ENCODE data around the gene MGMT. TPM values are rescaled to one million over a fixed set of nuclear protein-coding genes. Genes with fewer than 3 reads are reported as not detected.

The MGMT gene
- total RNA-seq, 5 donors from 2014 or later (not counting 1 experiment from before 2014, with no cell fraction given): 16.6 to 24.6 (median 21.1) TPM

- Mint-ChIP-seq H3K36me3 (peaks cover 67% of the 10 kb centered on the region), H3K27me3 (no peaks in the 10 kb centered on the region), H3K4me3 (no peak overlapping the region), H3K9me3 (peaks cover 8 to 20% (median 20%) of the 10 kb centered on the region in 3 donors), H3K4me1 (no peaks in the 10 kb centered on the region), H3K27ac (no peak overlapping the region)
- Histone ChIP-seq H3K4me3 (ENCODE audit: control insufficient read depth in 1 of 2, extremely low read depth in 1 of 2, low read length in 1 of 2) (no peak overlapping the region), H3K27me3 (replicated peaks in 1 of 2; ENCODE audit: control insufficient read depth in 2 of 2, extremely low read depth in 1 of 2, insufficient read depth in 2 of 2, low read length in 1 of 2) (no peaks in the 10 kb centered on the region), H3K36me3 (ENCODE audit: control insufficient read depth in 2 of 2, extremely low read depth in 1 of 2, insufficient read depth in 1 of 2, low read length in 1 of 2) (no peaks in the 10 kb centered on the region), H3K4me1 (ENCODE audit: control insufficient read depth in 1 of 2, extremely low read depth in 1 of 2, insufficient read depth in 2 of 2, low read length in 2 of 2) (no peaks in the 10 kb centered on the region), H3K9me3 (no peaks in the 10 kb centered on the region), H3K27ac (ENCODE audit: low read length) (no peak overlapping the region)
- WGBS (ENCODE audit: insufficient coverage): 100% methylated on average over 1 of the region's 3 CpGs
- DNase-seq (no peak), ATAC-seq (replicated peaks in 1 of 4) (no peak)
- CTCF ChIA-PET: no interaction called here
- POLR2A ChIA-PET: no interaction called here
Measured at GRCh38 chr10:129637010-129637409, 170.0 kb downstream of the MGMT start.

DNA sequence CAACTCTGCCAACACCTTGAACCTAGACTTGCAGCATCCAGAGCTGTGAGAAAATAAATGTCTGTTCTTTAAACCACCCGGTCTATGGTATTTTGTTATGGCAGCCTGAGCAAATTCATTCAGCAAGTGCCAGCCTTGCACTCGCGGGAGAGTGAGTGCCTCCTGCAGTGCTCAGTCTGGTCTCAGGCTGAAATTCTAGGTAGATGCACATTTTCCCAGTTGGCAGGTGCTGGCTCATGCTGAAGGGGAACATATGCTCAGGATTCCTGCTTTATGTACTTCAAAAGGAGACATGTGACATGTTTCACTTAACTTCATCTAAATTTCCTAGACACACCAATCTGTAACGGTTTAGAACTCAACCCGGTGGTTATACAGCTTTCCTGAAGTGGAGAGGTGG lies 170.8 kb downstream of the MGMT start:
- no peak for DNase-seq
- Histone ChIP-seq H3K36me3 (ENCODE audit: control insufficient read depth in 2 of 2, extremely low read depth in 1 of 2, insufficient read depth in 1 of 2, low read length in 1 of 2) (no peaks in the 10 kb centered on the region), H3K27ac (ENCODE audit: low read length) (no peak overlapping the region), H3K27me3 (replicated peaks in 1 of 2; ENCODE audit: control insufficient read depth in 2 of 2, extremely low read depth in 1 of 2, insufficient read depth in 2 of 2, low read length in 1 of 2) (no peaks in the 10 kb centered on the region), H3K4me3 (ENCODE audit: control insufficient read depth in 1 of 2, extremely low read depth in 1 of 2, low read length in 1 of 2) (no peak overlapping the region), H3K4me1 (ENCODE audit: control insufficient read depth in 1 of 2, extremely low read depth in 1 of 2, insufficient read depth in 2 of 2, low read length in 2 of 2) (no peaks in the 10 kb centered on the region), H3K9me3 (no peaks in the 10 kb centered on the region)
- Mint-ChIP-seq H3K9me3 (peaks cover 8 to 14% (median 13%) of the 10 kb centered on the region in 3 donors), H3K4me3 (no peak overlapping the region), H3K4me1 (no peaks in the 10 kb centered on the region), H3K36me3 (peaks cover 62% of the 10 kb centered on the region), H3K27me3 (no peaks in the 10 kb centered on the region), H3K27ac (no peak overlapping the region)
- ChIA-PET CTCF (no interaction called here), POLR2A (no interaction called here)
- ATAC-seq (replicated peaks in 1 of 4): no peak
- 100% methylated on average over 3 of the region's 5 CpGs for WGBS (ENCODE audit: insufficient coverage)

DNA sequence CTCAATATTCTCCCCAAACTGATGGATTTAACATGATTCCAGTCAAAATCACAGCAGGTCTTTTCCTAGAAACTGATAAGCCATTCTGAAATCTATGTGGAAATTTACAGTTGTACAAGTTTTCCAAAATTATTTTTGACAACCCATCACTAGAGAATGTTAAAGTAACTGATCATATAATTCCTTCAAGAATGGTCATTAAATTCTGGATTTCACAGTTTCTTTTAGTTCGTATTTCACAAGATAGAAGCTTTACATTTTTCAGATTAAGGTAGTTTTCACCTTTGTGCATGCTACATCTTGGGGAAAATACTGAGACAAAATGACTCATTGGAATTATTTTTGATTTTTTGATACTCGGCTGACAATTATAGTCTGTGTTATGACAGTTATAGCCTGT lies 174.3 kb downstream of the MGMT start:
- H3K27ac ChIP-seq (ENCODE audit: low read length): no peak overlapping the region
- no peaks in the 10 kb centered on the region for H3K27me3 ChIP-seq (replicated peaks in 1 of 2; ENCODE audit: control insufficient read depth in 2 of 2, extremely low read depth in 1 of 2, insufficient read depth in 2 of 2, low read length in 1 of 2)
- Mint-ChIP-seq H3K36me3 (peaks cover 45% of the 10 kb centered on the region), H3K9me3 (no peaks in the 10 kb centered on the region), H3K4me1 (peaks cover 0 to 5% (median 2%) of the 10 kb centered on the region in 3 donors), H3K4me3 (no peak overlapping the region), H3K27me3 (no peaks in the 10 kb centered on the region), H3K27ac (no peak overlapping the region)
- no peaks in the 10 kb centered on the region for H3K36me3 ChIP-seq (ENCODE audit: control insufficient read depth in 2 of 2, extremely low read depth in 1 of 2, insufficient read depth in 1 of 2, low read length in 1 of 2)
- no CpG with 5 or more reads among the region's 2 CpGs for WGBS (ENCODE audit: insufficient coverage)
- ATAC-seq (replicated peaks in 1 of 4) (no peak), DNase-seq (no peak)
- no peak overlapping the region for H3K4me3 ChIP-seq (ENCODE audit: control insufficient read depth in 1 of 2, extremely low read depth in 1 of 2, low read length in 1 of 2)
- H3K4me1 ChIP-seq (ENCODE audit: control insufficient read depth in 1 of 2, extremely low read depth in 1 of 2, insufficient read depth in 2 of 2, low read length in 2 of 2): no peaks in the 10 kb centered on the region
- ChIA-PET CTCF (no interaction called here), POLR2A (no interaction called here)
- no peaks in the 10 kb centered on the region for H3K9me3 ChIP-seq

DNA sequence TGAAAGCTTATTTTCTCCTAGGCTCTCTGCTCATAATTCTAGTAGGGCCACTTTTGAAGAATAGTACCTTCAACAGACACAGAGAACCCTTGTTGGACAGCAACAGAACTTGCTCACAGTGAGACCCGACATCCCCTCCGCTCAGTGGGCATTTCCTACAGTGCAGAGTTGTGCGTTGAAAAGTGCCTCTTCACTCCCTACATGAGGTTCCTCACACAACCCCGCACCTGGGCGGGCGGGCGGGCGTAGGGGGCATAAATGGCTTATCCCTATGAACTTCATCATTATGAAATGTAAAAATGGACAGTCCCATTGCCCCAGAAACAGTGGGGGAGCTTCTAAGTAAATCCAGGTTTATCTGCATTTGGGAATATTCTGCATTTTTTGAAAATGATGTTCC lies 174.9 kb downstream of the MGMT start:
- POLR2A ChIA-PET: no interaction called here
- H3K36me3 Mint-ChIP-seq: peaks cover 45% of the 10 kb centered on the region

DNA sequence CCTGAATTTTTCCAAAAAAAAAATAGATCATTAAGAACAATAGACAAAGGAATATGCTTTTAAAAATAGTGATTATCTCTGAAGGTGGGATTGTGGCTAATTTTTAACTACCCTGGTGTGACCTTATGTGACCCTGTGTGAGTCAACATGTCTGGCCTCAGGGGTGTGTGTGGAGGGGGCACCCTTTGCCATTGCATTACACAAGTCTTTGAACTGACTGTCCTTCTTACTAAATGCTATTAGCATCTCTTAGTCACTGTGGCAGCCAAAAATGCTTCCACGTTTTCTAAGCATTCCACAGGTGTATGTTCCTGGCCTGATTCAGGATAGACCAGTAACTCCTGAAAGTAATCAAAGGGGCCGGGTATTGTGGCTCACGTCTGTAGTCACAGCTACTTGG lies 175.4 kb downstream of the MGMT start:
- H3K36me3 Mint-ChIP-seq: peaks cover 44% of the 10 kb centered on the region
- ChIA-PET POLR2A (no interaction called here), CTCF (no interaction called here)
- H3K27ac Mint-ChIP-seq: no peak overlapping the region
- peaks cover 0 to 5% (median 2%) of the 10 kb centered on the region in 3 donors for H3K4me1 Mint-ChIP-seq
- H3K4me3 ChIP-seq (ENCODE audit: control insufficient read depth in 1 of 2, extremely low read depth in 1 of 2, low read length in 1 of 2): no peak overlapping the region
- no peak for DNase-seq
- no peak overlapping the region for H3K4me3 Mint-ChIP-seq
- no peaks in the 10 kb centered on the region for H3K4me1 ChIP-seq (ENCODE audit: control insufficient read depth in 1 of 2, extremely low read depth in 1 of 2, insufficient read depth in 2 of 2, low read length in 2 of 2)
- no peak overlapping the region for H3K27ac ChIP-seq (ENCODE audit: low read length)
- no peak for ATAC-seq (replicated peaks in 1 of 4)
- no peaks in the 10 kb centered on the region for H3K9me3 Mint-ChIP-seq
- no peaks in the 10 kb centered on the region for H3K36me3 ChIP-seq (ENCODE audit: control insufficient read depth in 2 of 2, extremely low read depth in 1 of 2, insufficient read depth in 1 of 2, low read length in 1 of 2)
- no peaks in the 10 kb centered on the region for H3K27me3 ChIP-seq (replicated peaks in 1 of 2; ENCODE audit: control insufficient read depth in 2 of 2, extremely low read depth in 1 of 2, insufficient read depth in 2 of 2, low read length in 1 of 2)
- WGBS (ENCODE audit: insufficient coverage): 83% methylated on average over 3 of the region's 3 CpGs
- no peaks in the 10 kb centered on the region for H3K27me3 Mint-ChIP-seq
- no peaks in the 10 kb centered on the region for H3K9me3 ChIP-seq

More for the DNA sequence above, 174.9 kb downstream of the MGMT start:
- peaks cover 0 to 5% (median 2%) of the 10 kb centered on the region in 3 donors for H3K4me1 Mint-ChIP-seq
- no peaks in the 10 kb centered on the region for H3K36me3 ChIP-seq (ENCODE audit: control insufficient read depth in 2 of 2, extremely low read depth in 1 of 2, insufficient read depth in 1 of 2, low read length in 1 of 2)
- H3K27ac ChIP-seq (ENCODE audit: low read length): no peak overlapping the region
- no peak overlapping the region for H3K4me3 Mint-ChIP-seq
- no peaks in the 10 kb centered on the region for H3K9me3 Mint-ChIP-seq
- 100% methylated on average over 1 of the region's 8 CpGs for WGBS (ENCODE audit: insufficient coverage)
- no peaks in the 10 kb centered on the region for H3K27me3 Mint-ChIP-seq
- no peak overlapping the region for H3K4me3 ChIP-seq (ENCODE audit: control insufficient read depth in 1 of 2, extremely low read depth in 1 of 2, low read length in 1 of 2)
- ATAC-seq (replicated peaks in 1 of 4) (no peak), DNase-seq (no peak)
- CTCF ChIA-PET: no interaction called here
- no peaks in the 10 kb centered on the region for H3K4me1 ChIP-seq (ENCODE audit: control insufficient read depth in 1 of 2, extremely low read depth in 1 of 2, insufficient read depth in 2 of 2, low read length in 2 of 2)
- H3K9me3 ChIP-seq: no peaks in the 10 kb centered on the region
- no peaks in the 10 kb centered on the region for H3K27me3 ChIP-seq (replicated peaks in 1 of 2; ENCODE audit: control insufficient read depth in 2 of 2, extremely low read depth in 1 of 2, insufficient read depth in 2 of 2, low read length in 1 of 2)
- H3K27ac Mint-ChIP-seq: no peak overlapping the region

DNA sequence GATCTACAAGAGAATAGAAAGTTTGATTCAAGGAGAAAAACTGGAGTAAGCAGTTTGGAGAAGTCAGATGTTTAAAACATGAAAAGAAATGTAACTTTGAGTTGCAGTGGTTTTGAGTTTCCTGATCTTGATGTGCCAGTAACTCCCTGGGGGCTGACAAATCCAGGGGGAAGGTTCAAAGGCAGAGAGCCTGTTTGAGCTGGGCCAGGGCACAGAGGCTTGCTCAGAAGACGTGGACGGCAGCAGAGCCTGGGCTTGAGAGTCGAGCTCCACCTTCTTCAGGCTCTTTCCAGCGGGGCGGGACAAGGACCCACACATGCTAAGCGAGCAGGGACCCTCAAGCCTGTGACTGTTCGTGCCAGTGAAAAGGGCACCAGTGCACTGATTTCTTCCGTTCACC lies 176.2 kb downstream of the MGMT start:
- Mint-ChIP-seq H3K27me3 (no peaks in the 10 kb centered on the region), H3K4me1 (peaks cover 0 to 5% (median 2%) of the 10 kb centered on the region in 3 donors), H3K4me3 (no peak overlapping the region), H3K27ac (no peak overlapping the region), H3K9me3 (no peaks in the 10 kb centered on the region), H3K36me3 (peaks cover 38% of the 10 kb centered on the region)
- no peaks in the 10 kb centered on the region for H3K9me3 ChIP-seq
- no peak for ATAC-seq (replicated peaks in 1 of 4)
- no peak overlapping the region for H3K4me3 ChIP-seq (ENCODE audit: control insufficient read depth in 1 of 2, extremely low read depth in 1 of 2, low read length in 1 of 2)
- H3K4me1 ChIP-seq (ENCODE audit: control insufficient read depth in 1 of 2, extremely low read depth in 1 of 2, insufficient read depth in 2 of 2, low read length in 2 of 2): no peaks in the 10 kb centered on the region
- DNase-seq: no peak
- ChIA-PET POLR2A (no interaction called here), CTCF (no interaction called here)
- H3K27me3 ChIP-seq (replicated peaks in 1 of 2; ENCODE audit: control insufficient read depth in 2 of 2, extremely low read depth in 1 of 2, insufficient read depth in 2 of 2, low read length in 1 of 2): no peaks in the 10 kb centered on the region
- H3K27ac ChIP-seq (ENCODE audit: low read length): no peak overlapping the region
- H3K36me3 ChIP-seq (ENCODE audit: control insufficient read depth in 2 of 2, extremely low read depth in 1 of 2, insufficient read depth in 1 of 2, low read length in 1 of 2): no peaks in the 10 kb centered on the region
- 86% methylated on average over 8 of the region's 8 CpGs for WGBS (ENCODE audit: insufficient coverage)

- ChIA-PET CTCF (no interaction called here), POLR2A (no interaction called here)
- DNase-seq: no peak
- Histone ChIP-seq H3K4me3 (ENCODE audit: control insufficient read depth in 1 of 2, extremely low read depth in 1 of 2, low read length in 1 of 2) (no peak overlapping the region), H3K9me3 (no peaks in the 10 kb centered on the region), H3K36me3 (ENCODE audit: control insufficient read depth in 2 of 2, extremely low read depth in 1 of 2, insufficient read depth in 1 of 2, low read length in 1 of 2) (no peaks in the 10 kb centered on the region), H3K27ac (ENCODE audit: low read length) (no peak overlapping the region), H3K4me1 (ENCODE audit: control insufficient read depth in 1 of 2, extremely low read depth in 1 of 2, insufficient read depth in 2 of 2, low read length in 2 of 2) (no peaks in the 10 kb centered on the region), H3K27me3 (replicated peaks in 1 of 2; ENCODE audit: control insufficient read depth in 2 of 2, extremely low read depth in 1 of 2, insufficient read depth in 2 of 2, low read length in 1 of 2) (no peaks in the 10 kb centered on the region)
- ATAC-seq (replicated peaks in 1 of 4): no peak
- over 99% methylated on average over 11 of the region's 11 CpGs for WGBS (ENCODE audit: insufficient coverage)
- no peaks in the 10 kb centered on the region for H3K9me3 Mint-ChIP-seq
- peaks cover 39% of the 10 kb centered on the region for H3K36me3 Mint-ChIP-seq
- H3K27ac Mint-ChIP-seq: no peak overlapping the region
- no peaks in the 10 kb centered on the region for H3K27me3 Mint-ChIP-seq
- H3K4me1 Mint-ChIP-seq: peaks cover 0 to 5% (median 2%) of the 10 kb centered on the region in 3 donors
- no peak overlapping the region for H3K4me3 Mint-ChIP-seq
Measured at GRCh38 chr10:129645487-129645886, 178.4 kb downstream of the MGMT start.

All from T-cell (primary cell).